Measurements from ENCODE around the gene SFTPB. TPM values are rescaled to one million over a fixed set of nuclear protein-coding genes. Genes with fewer than 3 reads are reported as not detected.

SFTPB gene
- total RNA-seq, 1 donor from 2014 or later = not detected

DNA sequence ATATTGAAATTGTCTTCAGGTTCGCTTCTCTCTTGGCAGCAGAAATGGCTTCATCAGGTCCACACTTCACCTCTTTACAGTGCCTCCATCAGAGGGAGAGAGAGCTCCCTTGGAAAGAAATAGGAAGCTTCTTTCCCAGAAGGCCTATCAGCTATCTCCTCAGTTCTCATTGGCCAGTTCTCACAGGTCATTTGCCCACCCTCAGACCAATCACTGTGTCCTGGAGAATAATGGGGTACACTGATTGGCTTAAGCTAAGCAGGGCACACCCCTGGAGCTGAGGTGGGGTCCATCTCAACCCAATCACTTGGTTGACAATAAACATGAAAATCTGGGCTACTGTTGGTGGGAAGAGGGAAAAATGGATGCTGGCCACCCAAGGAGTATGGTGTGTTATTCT is 31.3 kb upstream of the SFTPB start:
- H3K27me3 Mint-ChIP-seq (ENCODE audit: low read depth) = no peaks in the 10 kb centered on the region
- H3K4me3 Mint-ChIP-seq = no peak overlapping the region
- TF ChIP-seq, protein P1, sequence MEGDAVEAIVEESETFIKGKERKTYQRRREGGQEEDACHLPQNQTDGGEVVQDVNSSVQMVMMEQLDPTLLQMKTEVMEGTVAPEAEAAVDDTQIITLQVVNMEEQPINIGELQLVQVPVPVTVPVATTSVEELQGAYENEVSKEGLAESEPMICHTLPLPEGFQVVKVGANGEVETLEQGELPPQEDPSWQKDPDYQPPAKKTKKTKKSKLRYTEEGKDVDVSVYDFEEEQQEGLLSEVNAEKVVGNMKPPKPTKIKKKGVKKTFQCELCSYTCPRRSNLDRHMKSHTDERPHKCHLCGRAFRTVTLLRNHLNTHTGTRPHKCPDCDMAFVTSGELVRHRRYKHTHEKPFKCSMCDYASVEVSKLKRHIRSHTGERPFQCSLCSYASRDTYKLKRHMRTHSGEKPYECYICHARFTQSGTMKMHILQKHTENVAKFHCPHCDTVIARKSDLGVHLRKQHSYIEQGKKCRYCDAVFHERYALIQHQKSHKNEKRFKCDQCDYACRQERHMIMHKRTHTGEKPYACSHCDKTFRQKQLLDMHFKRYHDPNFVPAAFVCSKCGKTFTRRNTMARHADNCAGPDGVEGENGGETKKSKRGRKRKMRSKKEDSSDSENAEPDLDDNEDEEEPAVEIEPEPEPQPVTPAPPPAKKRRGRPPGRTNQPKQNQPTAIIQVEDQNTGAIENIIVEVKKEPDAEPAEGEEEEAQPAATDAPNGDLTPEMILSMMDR (IDR thresholded peaks at IDR 0.05; ENCODE audit: unreplicated experiment) = no peak
- H3K36me3 Mint-ChIP-seq = no peaks in the 10 kb centered on the region
- H3K4me1 Mint-ChIP-seq = no peaks in the 10 kb centered on the region
- H3K9me3 Mint-ChIP-seq = no peaks in the 10 kb centered on the region
- no peak overlapping the region for H3K27ac Mint-ChIP-seq
- DNase-seq (ENCODE audit: low spot score in 2 of 2, unreplicated experiment in 2 of 2) = no peak

DNA sequence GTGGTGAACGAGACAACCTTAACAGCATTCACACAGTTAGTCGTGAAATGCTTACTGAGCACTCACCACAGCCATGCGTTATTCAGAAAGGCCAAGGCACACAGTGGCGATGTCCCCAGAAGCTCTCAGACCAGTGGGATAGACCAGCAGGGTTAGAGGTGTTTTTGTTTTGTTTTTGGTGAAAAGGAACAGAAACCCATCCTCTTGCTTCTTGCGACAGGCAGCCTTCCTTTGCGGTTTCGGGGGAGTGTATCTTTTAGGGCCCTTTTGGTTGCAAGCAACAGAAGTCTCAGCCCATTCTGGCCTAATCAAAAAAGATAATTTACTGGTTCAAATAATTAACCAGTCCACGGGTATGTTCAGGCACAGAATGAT is 30.9 kb upstream of the SFTPB start:
- Mint-ChIP-seq H3K4me1 (no peaks in the 10 kb centered on the region), H3K9me3 (no peaks in the 10 kb centered on the region), H3K36me3 (no peaks in the 10 kb centered on the region), H3K4me3 (no peak overlapping the region), H3K27ac (no peak overlapping the region), H3K27me3 (ENCODE audit: low read depth) (no peaks in the 10 kb centered on the region)
- TF ChIP-seq, protein P1 (IDR thresholded peaks at IDR 0.05; ENCODE audit: unreplicated experiment) = no peak
- no peak for DNase-seq (ENCODE audit: low spot score in 2 of 2, unreplicated experiment in 2 of 2)

DNA sequence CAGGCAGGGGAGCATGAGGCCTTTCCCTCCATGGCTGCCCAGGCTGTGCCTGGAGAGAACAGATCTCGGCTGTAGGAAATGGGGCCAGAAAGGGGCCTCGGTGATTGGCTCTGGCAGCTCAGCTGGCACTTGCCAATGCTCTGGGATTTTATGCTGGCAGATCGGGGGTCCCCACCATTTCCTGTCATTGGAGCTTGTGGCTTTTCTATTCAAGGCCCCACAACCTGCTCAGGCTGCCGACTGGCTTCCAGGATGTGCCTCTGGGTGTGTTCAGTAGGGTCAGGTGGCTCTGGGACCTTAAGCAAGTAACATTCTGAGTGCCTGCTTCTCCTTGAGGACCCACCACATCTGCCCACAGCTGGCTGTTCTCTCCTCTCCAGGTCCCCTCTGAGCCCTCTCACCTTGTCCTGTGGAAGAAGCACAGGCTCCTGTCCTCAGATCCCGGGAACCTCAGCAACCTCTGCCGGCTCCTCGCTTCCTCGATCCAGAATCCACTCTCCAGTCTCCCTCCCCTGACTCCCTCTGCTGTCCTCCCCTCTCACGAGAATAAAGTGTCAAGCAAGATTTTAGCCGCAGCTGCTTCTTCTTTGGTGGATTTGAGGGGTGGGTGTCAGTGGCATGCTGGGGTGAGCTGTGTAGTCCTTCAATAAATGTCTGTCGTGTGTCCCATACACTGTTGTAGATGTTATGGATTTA is 30.3 kb upstream of the SFTPB start:
- TF ChIP-seq, protein P1 (IDR thresholded peaks at IDR 0.05; ENCODE audit: unreplicated experiment) = no peak
- Mint-ChIP-seq H3K4me1 (no peaks in the 10 kb centered on the region), H3K27me3 (ENCODE audit: low read depth) (no peaks in the 10 kb centered on the region), H3K27ac (no peak overlapping the region), H3K9me3 (no peaks in the 10 kb centered on the region), H3K4me3 (no peak overlapping the region), H3K36me3 (no peaks in the 10 kb centered on the region)
- no peak for DNase-seq (ENCODE audit: low spot score in 2 of 2, unreplicated experiment in 2 of 2)

DNA sequence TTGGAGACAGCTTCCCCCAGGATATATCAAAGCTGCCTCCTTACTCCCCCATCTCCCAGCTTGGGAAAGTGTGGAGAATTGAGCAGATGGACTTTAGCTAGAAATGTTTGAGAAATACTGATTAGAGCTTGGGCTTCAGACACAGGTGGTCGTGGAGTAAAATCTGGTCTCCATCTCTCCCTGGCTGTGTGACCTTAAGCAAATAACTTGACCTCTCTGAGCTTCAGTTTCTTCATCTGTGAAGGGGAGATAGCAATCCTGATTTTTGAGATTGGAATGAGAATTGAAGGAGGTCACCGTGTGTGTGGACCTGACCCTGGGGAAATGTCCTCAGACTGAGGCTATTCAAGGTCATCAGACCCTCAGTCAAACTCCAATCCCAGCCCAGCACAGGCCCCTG is 29.7 kb upstream of the SFTPB start:
- H3K9me3 Mint-ChIP-seq = no peaks in the 10 kb centered on the region
- H3K27ac Mint-ChIP-seq = no peak overlapping the region
- H3K4me3 Mint-ChIP-seq = no peak overlapping the region
- H3K36me3 Mint-ChIP-seq = no peaks in the 10 kb centered on the region
- H3K27me3 Mint-ChIP-seq (ENCODE audit: low read depth) = no peaks in the 10 kb centered on the region
- no peaks in the 10 kb centered on the region for H3K4me1 Mint-ChIP-seq
- TF ChIP-seq, protein P1 (IDR thresholded peaks at IDR 0.05; ENCODE audit: unreplicated experiment) = no peak
- no peak for DNase-seq (ENCODE audit: low spot score in 2 of 2, unreplicated experiment in 2 of 2)

DNA sequence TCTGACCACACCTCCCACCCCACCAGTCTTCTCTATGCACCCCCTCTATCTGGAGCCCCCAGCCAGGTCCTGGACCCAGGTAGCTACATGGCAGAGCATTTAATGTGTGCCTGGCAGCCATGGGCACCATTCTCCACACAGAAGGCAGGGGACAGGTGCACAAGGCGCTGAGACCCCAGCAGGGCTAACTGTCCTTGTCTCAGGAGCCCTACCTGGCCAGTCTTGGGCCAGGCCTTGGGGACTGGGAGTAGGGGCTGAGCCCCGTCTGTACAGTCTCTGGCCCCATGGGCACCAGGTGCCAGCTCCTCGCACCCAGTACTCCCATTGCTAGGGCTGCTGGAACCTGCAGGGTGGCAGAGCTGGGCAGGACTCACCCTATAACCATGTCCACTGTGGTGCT is 29.1 kb upstream of the SFTPB start:
- H3K27me3 Mint-ChIP-seq (ENCODE audit: low read depth) = no peaks in the 10 kb centered on the region
- no peak overlapping the region for H3K4me3 Mint-ChIP-seq
- TF ChIP-seq, protein P1 (IDR thresholded peaks at IDR 0.05; ENCODE audit: unreplicated experiment) = no peak
- H3K36me3 Mint-ChIP-seq = no peaks in the 10 kb centered on the region
- no peaks in the 10 kb centered on the region for H3K9me3 Mint-ChIP-seq
- no peak overlapping the region for H3K27ac Mint-ChIP-seq
- DNase-seq (ENCODE audit: low spot score in 2 of 2, unreplicated experiment in 2 of 2) = no peak
- H3K4me1 Mint-ChIP-seq = no peaks in the 10 kb centered on the region

All from mesothelial cell of epicardium (in vitro differentiated cells).